GM23248 (cell line): ENCODE measurements around the gene TMEM248.
"Not testable (repeated sequence)": the region's sequence is repeated elsewhere in the genome, so short reads cannot be mapped to it uniquely, and the experiment has no call there.

Source experiments
- EZH2 ChIP-seq: fragments of 200-600 bp; sonication (generic); IDR thresholded peaks from 2 replicates; pipeline ENCODE4 v1.6.1; 2018; ENCODE audit warnings: antibody characterized with exemption, mild to moderate bottlenecking; ENCODE audit not compliant: insufficient read depth, poor library complexity, severe bottlenecking
- EZH2phosphoT487 ChIP-seq: fragments of 200-600 bp; sonication (generic); IDR thresholded peaks from 2 replicates; pipeline ENCODE4 v1.6.1; 2018; ENCODE audit warnings: antibody characterized with exemption, moderate library complexity, mild to moderate bottlenecking, low read depth; ENCODE audit not compliant: insufficient read depth

DNA sequence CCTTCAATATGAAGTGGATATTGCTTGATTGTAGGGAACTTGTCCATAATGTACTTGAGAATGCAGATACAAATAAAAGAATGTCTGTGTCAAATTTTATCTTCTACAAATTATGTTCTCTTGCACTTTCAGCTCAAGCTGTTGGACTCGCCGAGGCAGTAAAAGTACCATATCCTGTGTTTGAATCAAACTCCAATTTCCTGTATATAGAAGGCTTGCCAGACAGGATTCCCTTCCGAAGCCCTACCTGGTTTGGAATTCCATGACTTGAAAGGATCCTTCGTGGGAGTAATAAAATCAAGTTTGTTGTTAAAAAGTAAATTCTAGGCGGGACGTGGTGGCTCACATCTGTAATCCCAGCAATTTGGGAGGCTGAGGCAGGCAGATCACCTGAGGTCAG lies 40.4 kb upstream of the TMEM248 start:
- not testable (repeated sequence) for TF ChIP-seq EZH2, EZH2phosphoT487
